Activated CD8-positive, alpha-beta T cell treated with anti-CD3 and anti-CD28 coated beads, Interleukin-2, amount 10 ng/mL, durations not matched to agents 7 days and 5 days (primary cell): ENCODE results near the gene VAT1L. TPM values are rescaled to one million over a fixed set of nuclear protein-coding genes. Genes with fewer than 3 reads are reported as not detected.
A peak's percentile ranks its signal among the peaks of the same experiment; 100 is the strongest.
"Not testable (repeated sequence)": the region's sequence is repeated elsewhere in the genome, so short reads cannot be mapped to it uniquely, and the experiment has no call there.

ENCODE experiments used
- ATAC-seq: fragments of 150-1000 bp; cut with Tn5 transposase; one replicate; pipeline ENCODE4 v1.10.0; 2021; ENCODE audit warnings: moderate library complexity
- CTCF ChIA-PET: fragments of 350-600 bp; sonication (Branson Sonifier 250); formaldehyde crosslinking; loops from one replicate; lab custom pipeline; 2021; ENCODE audit warnings: antibody characterized with exemption; lab: Charles Lee
- POLR2A ChIA-PET: fragments of 350-600 bp; sonication (Branson Sonifier 250); formaldehyde crosslinking; loops from one replicate; lab custom pipeline; 2021; ENCODE audit warnings: antibody characterized with exemption; lab: Charles Lee
- DNase-seq: peaks from one replicate; pipeline ENCODE4 v3.0.0-alpha.2; 2020
- H3K27ac Mint-ChIP-seq: one replicate; pipeline ENCODE4 v1.8.0; 2021; ENCODE audit warnings: mild to moderate bottlenecking, mixed read lengths
- H3K27me3 Mint-ChIP-seq: one replicate; pipeline ENCODE4 v1.8.0; 2021; ENCODE audit warnings: low read depth, mixed read lengths
- H3K36me3 Mint-ChIP-seq: one replicate; pipeline ENCODE4 v1.8.0; 2021; ENCODE audit warnings: low read depth, mixed read lengths
- H3K4me1 Mint-ChIP-seq: one replicate; pipeline ENCODE4 v1.8.0; 2021; ENCODE audit warnings: low read depth, mixed read lengths
- H3K4me3 Mint-ChIP-seq: one replicate; pipeline ENCODE4 v1.8.0; 2021; ENCODE audit warnings: mild to moderate bottlenecking, mixed read lengths
- H3K9me3 Mint-ChIP-seq: one replicate; pipeline ENCODE4 v1.8.0; 2022; ENCODE audit warnings: mixed read lengths; ENCODE audit not compliant: insufficient read depth
- total RNA-seq, 2 experiments: library from RNA; stranded (reverse); gene quantifications; one replicate each; pipeline ENCODE4 v1.2.3, GENCODE V29; 2021

VAT1L gene
- total RNA-seq, 2 experiments from 2014 or later = not detected

- H3K4me3 Mint-ChIP-seq = no peak overlapping the region
- POLR2A ChIA-PET = no interaction called here
- no peak for ATAC-seq
- CTCF ChIA-PET = interaction anchor here (1.8 kb wide), 1 partner anchor 28 kb away, joined by 3 read pairs; no protein-coding TSS in a partner anchor
- no peaks in the 10 kb centered on the region for H3K36me3 Mint-ChIP-seq
- H3K27me3 Mint-ChIP-seq = no peaks in the 10 kb centered on the region
- peak; percentile 24 for DNase-seq
- no peak overlapping the region for H3K27ac Mint-ChIP-seq
- no peaks in the 10 kb centered on the region for H3K9me3 Mint-ChIP-seq
- H3K4me1 Mint-ChIP-seq = no peaks in the 10 kb centered on the region
Measured at GRCh38 chr16:77974883-77975282, 186.5 kb downstream of the VAT1L start.

- CTCF ChIA-PET = interaction anchor here (1.0 to 1.8 kb wide), 2 partner anchors 25 to 27 kb away, joined by 3 read pairs; no protein-coding TSS in a partner anchor
- H3K4me3 Mint-ChIP-seq = no peak overlapping the region
- no peaks in the 10 kb centered on the region for H3K9me3 Mint-ChIP-seq
- no peak overlapping the region for H3K27ac Mint-ChIP-seq
- H3K36me3 Mint-ChIP-seq = no peaks in the 10 kb centered on the region
- no peaks in the 10 kb centered on the region for H3K4me1 Mint-ChIP-seq
- DNase-seq (no peak), ATAC-seq (no peak)
- H3K27me3 Mint-ChIP-seq = no peaks in the 10 kb centered on the region
- POLR2A ChIA-PET = no interaction called here
Measured at GRCh38 chr16:77975942-77976341, 187.6 kb downstream of the VAT1L start.

- no peaks in the 10 kb centered on the region for H3K27me3 Mint-ChIP-seq
- H3K27ac Mint-ChIP-seq = no peak overlapping the region
- no peak overlapping the region for H3K4me3 Mint-ChIP-seq
- ChIA-PET CTCF (no interaction called here), POLR2A (no interaction called here)
- DNase-seq (no peak), ATAC-seq (no peak)
- H3K4me1 Mint-ChIP-seq = no peaks in the 10 kb centered on the region
- H3K36me3 Mint-ChIP-seq = no peaks in the 10 kb centered on the region
- no peaks in the 10 kb centered on the region for H3K9me3 Mint-ChIP-seq
Measured at GRCh38 chr16:77977339-77977738, 189.0 kb downstream of the VAT1L start.

- H3K4me1 Mint-ChIP-seq = no peaks in the 10 kb centered on the region
- no peak overlapping the region for H3K4me3 Mint-ChIP-seq
- ChIA-PET CTCF (no interaction called here), POLR2A (no interaction called here)
- H3K27me3 Mint-ChIP-seq = no peaks in the 10 kb centered on the region
- H3K36me3 Mint-ChIP-seq = no peaks in the 10 kb centered on the region
- DNase-seq (no peak), ATAC-seq (no peak)
- H3K27ac Mint-ChIP-seq = no peak overlapping the region
- no peaks in the 10 kb centered on the region for H3K9me3 Mint-ChIP-seq
Measured at GRCh38 chr16:77985111-77985510, 196.7 kb downstream of the VAT1L start.

GRCh38 chr16:77986011-77986740, 197.8 kb downstream of the VAT1L start:
- Mint-ChIP-seq H3K27me3 (no peaks in the 10 kb centered on the region), H3K27ac (no peak overlapping the region), H3K4me3 (no peak overlapping the region), H3K4me1 (no peaks in the 10 kb centered on the region), H3K9me3 (no peaks in the 10 kb centered on the region), H3K36me3 (no peaks in the 10 kb centered on the region)
- DNase-seq (no peak), ATAC-seq (no peak)
- ChIA-PET CTCF (no interaction called here), POLR2A (no interaction called here)

GRCh38 chr16:77987810-77988209, 199.4 kb downstream of the VAT1L start:
- POLR2A ChIA-PET = no interaction called here
- Mint-ChIP-seq H3K9me3 (no peaks in the 10 kb centered on the region), H3K4me1 (no peaks in the 10 kb centered on the region), H3K27me3 (no peaks in the 10 kb centered on the region), H3K4me3 (no peak overlapping the region), H3K36me3 (no peaks in the 10 kb centered on the region), H3K27ac (no peak overlapping the region)
- ATAC-seq = no peak
- DNase-seq = no peak
- CTCF ChIA-PET = interaction anchor here (1.4 kb wide), 1 partner anchor 18 kb away, joined by 4 read pairs; no protein-coding TSS in a partner anchor

- ChIA-PET CTCF (no interaction called here), POLR2A (no interaction called here)
- Mint-ChIP-seq H3K4me3 (no peak overlapping the region), H3K4me1 (no peaks in the 10 kb centered on the region), H3K9me3 (no peaks in the 10 kb centered on the region), H3K36me3 (no peaks in the 10 kb centered on the region), H3K27me3 (no peaks in the 10 kb centered on the region), H3K27ac (no peak overlapping the region)
- ATAC-seq (no peak), DNase-seq (no peak)
Measured at GRCh38 chr16:77989846-77990245, 201.5 kb downstream of the VAT1L start.

- H3K27ac Mint-ChIP-seq = no peak overlapping the region
- ChIA-PET POLR2A (no interaction called here), CTCF (interaction anchor here (4.4 kb wide), 1 partner anchor 11 kb away, joined by 29 read pairs; no protein-coding TSS in a partner anchor)
- no peaks in the 10 kb centered on the region for H3K4me1 Mint-ChIP-seq
- no peaks in the 10 kb centered on the region for H3K9me3 Mint-ChIP-seq
- H3K4me3 Mint-ChIP-seq = no peak overlapping the region
- H3K27me3 Mint-ChIP-seq = no peaks in the 10 kb centered on the region
- H3K36me3 Mint-ChIP-seq = no peaks in the 10 kb centered on the region
- ATAC-seq = no peak
- DNase-seq = no peak
Measured at GRCh38 chr16:77991701-77992100, 203.3 kb downstream of the VAT1L start.

GRCh38 chr16:77992381-77992780, 204.0 kb downstream of the VAT1L start:
- H3K9me3 Mint-ChIP-seq, ATAC-seq, H3K4me3 Mint-ChIP-seq, H3K36me3 Mint-ChIP-seq, H3K27me3 Mint-ChIP-seq, H3K4me1 Mint-ChIP-seq, POLR2A ChIA-PET, H3K27ac Mint-ChIP-seq, DNase-seq: not testable (repeated sequence)
- CTCF ChIA-PET = interaction anchor here (4.4 kb wide), 1 partner anchor 10 kb away, joined by 29 read pairs; no protein-coding TSS in a partner anchor

- Mint-ChIP-seq H3K36me3 (no peaks in the 10 kb centered on the region), H3K27me3 (no peaks in the 10 kb centered on the region), H3K9me3 (peaks cover 3% of the 10 kb centered on the region), H3K27ac (no peak overlapping the region), H3K4me3 (no peak overlapping the region), H3K4me1 (no peaks in the 10 kb centered on the region)
- DNase-seq = no peak
- POLR2A ChIA-PET = no interaction called here
- no peak for ATAC-seq
- CTCF ChIA-PET = interaction anchor here (4.4 kb wide), 1 partner anchor 9 kb away, joined by 29 read pairs; no protein-coding TSS in a partner anchor
Measured at GRCh38 chr16:77993111-77993985, 205.0 kb downstream of the VAT1L start.

GRCh38 chr16:77995843-77996455, 207.6 kb downstream of the VAT1L start:
- H3K36me3 Mint-ChIP-seq = no peaks in the 10 kb centered on the region
- H3K27me3 Mint-ChIP-seq = no peaks in the 10 kb centered on the region
- ChIA-PET CTCF (interaction anchor here (1.0 kb wide), 1 partner anchor 26 kb away, joined by 4 read pairs; no protein-coding TSS in a partner anchor), POLR2A (no interaction called here)
- H3K9me3 Mint-ChIP-seq = peaks cover 3% of the 10 kb centered on the region
- ATAC-seq = no peak
- no peak for DNase-seq
- H3K4me3 Mint-ChIP-seq = no peak overlapping the region
- no peak overlapping the region for H3K27ac Mint-ChIP-seq
- no peaks in the 10 kb centered on the region for H3K4me1 Mint-ChIP-seq
